ENCODE results near the gene PHLPP1. TPM values are rescaled to one million over a fixed set of nuclear protein-coding genes. Genes with fewer than 3 reads are reported as not detected.

PHLPP1 gene
- total RNA-seq, 4 donors from 2014 or later: 5.5 to 9.7 (median 8.0) TPM

GRCh38 chr18:62974928-62975675, 259.8 kb downstream of the PHLPP1 start:
- intact Hi-C loops (cut with DNase I; ENCODE audit: low total_unique reads) (no loop called here), in situ Hi-C loops (cut with MboI; ENCODE audit: low sequenced_read_pairs in 4 of 4) (loop anchor here (25.0 kb wide), 3 partner anchors 263 to 788 kb away; partner anchors contain the start of genes PHLPP1 (in 2 of the 4), PIGN (in 1 of the 4) and RELCH (in 1 of the 4))
- peaks cover 0 to 9% of the 10 kb centered on the region in 2 donors for H3K36me3 ChIP-seq
- DNase-seq (no peak), ATAC-seq (no peak)
- no peaks in the 10 kb centered on the region for H3K9me3 ChIP-seq
- no peak for TF ChIP-seq POLR2A (IDR thresholded peaks at IDR 0.05)
- TF ChIP-seq CTCF (IDR thresholded peaks at IDR 0.05 in 4 of 5, conservative IDR thresholded peaks at IDR 0.05 in 1 of 5): no peak
- H3K4me3 ChIP-seq: no peak overlapping the region
- H3K27me3 ChIP-seq: no peaks in the 10 kb centered on the region
- H3K27ac ChIP-seq: no peak overlapping the region
- no peaks in the 10 kb centered on the region for H3K4me1 ChIP-seq

- in situ Hi-C loops (cut with MboI; ENCODE audit: low sequenced_read_pairs in 4 of 4): loop anchor here (25.0 kb wide), 3 partner anchors 263 to 788 kb away; partner anchors contain the start of genes PHLPP1 (in 2 of the 4), PIGN (in 1 of the 4) and RELCH (in 1 of the 4)
- H3K36me3 ChIP-seq: peaks cover 0 to 9% of the 10 kb centered on the region in 2 donors
- no peak for ATAC-seq
Measured at GRCh38 chr18:62975785-62976184, 260.4 kb downstream of the PHLPP1 start.

GRCh38 chr18:62976227-62976626, 260.9 kb downstream of the PHLPP1 start:
- no peak overlapping the region for H3K4me3 ChIP-seq
- DNase-seq: no peak
- no peaks in the 10 kb centered on the region for H3K9me3 ChIP-seq
- no peak for TF ChIP-seq POLR2A (IDR thresholded peaks at IDR 0.05)
- TF ChIP-seq CTCF (IDR thresholded peaks at IDR 0.05 in 4 of 5, conservative IDR thresholded peaks at IDR 0.05 in 1 of 5): no peak
- peaks cover 0 to 9% of the 10 kb centered on the region in 2 donors for H3K36me3 ChIP-seq
- no peak overlapping the region for H3K27ac ChIP-seq
- in situ Hi-C loops (cut with MboI; ENCODE audit: low sequenced_read_pairs in 4 of 4): loop anchor here (25.0 kb wide), 3 partner anchors 264 to 789 kb away; partner anchors contain the start of genes PHLPP1 (in 2 of the 4), PIGN (in 1 of the 4) and RELCH (in 1 of the 4)
- H3K4me1 ChIP-seq: no peaks in the 10 kb centered on the region
- intact Hi-C loops (cut with DNase I; ENCODE audit: low total_unique reads): no loop called here
- ATAC-seq: no peak
- no peaks in the 10 kb centered on the region for H3K27me3 ChIP-seq

More at GRCh38 chr18:62975785-62976184, 260.4 kb downstream of the PHLPP1 start:
- Histone ChIP-seq H3K9me3 (no peaks in the 10 kb centered on the region), H3K27me3 (no peaks in the 10 kb centered on the region), H3K4me3 (no peak overlapping the region), H3K4me1 (no peaks in the 10 kb centered on the region), H3K27ac (no peak overlapping the region)
- DNase-seq: no peak
- TF ChIP-seq CTCF (IDR thresholded peaks at IDR 0.05 in 4 of 5, conservative IDR thresholded peaks at IDR 0.05 in 1 of 5): no peak
- no peak for TF ChIP-seq POLR2A (IDR thresholded peaks at IDR 0.05)
- intact Hi-C loops (cut with DNase I; ENCODE audit: low total_unique reads): no loop called here

GRCh38 chr18:62977512-62977911, 262.2 kb downstream of the PHLPP1 start:
- H3K9me3 ChIP-seq: no peaks in the 10 kb centered on the region
- H3K4me3 ChIP-seq: no peak overlapping the region
- no peaks in the 10 kb centered on the region for H3K27me3 ChIP-seq
- in situ Hi-C loops (cut with MboI; ENCODE audit: low sequenced_read_pairs in 4 of 4): loop anchor here (25.0 kb wide), 3 partner anchors 265 to 790 kb away; partner anchors contain the start of genes PHLPP1 (in 2 of the 4), PIGN (in 1 of the 4) and RELCH (in 1 of the 4)
- H3K27ac ChIP-seq: no peak overlapping the region
- TF ChIP-seq POLR2A (IDR thresholded peaks at IDR 0.05) (no peak), CTCF (IDR thresholded peaks at IDR 0.05 in 4 of 5, conservative IDR thresholded peaks at IDR 0.05 in 1 of 5) (no peak)
- no peak for ATAC-seq
- H3K36me3 ChIP-seq: peaks cover 0 to 9% of the 10 kb centered on the region in 2 donors
- DNase-seq: no peak
- no peaks in the 10 kb centered on the region for H3K4me1 ChIP-seq
- intact Hi-C loops (cut with DNase I; ENCODE audit: low total_unique reads): no loop called here

All from gastrocnemius medialis (tissue), 4 donors.